Measurements from ENCODE around the gene DENND1B. TPM values are rescaled to one million over a fixed set of nuclear protein-coding genes. Genes with fewer than 3 reads are reported as not detected.

DENND1B gene
- total and polyA plus RNA-seq, 4 experiments from 2014 or later, result 12.5 to 26.3 (median 22.5) TPM

- Mint-ChIP-seq H3K4me3 (no peak overlapping the region), H3K36me3 (peaks cover 11 to 21% of the 10 kb centered on the region in 2 donors), H3K4me1 (peaks cover 0 to 6% (median 3%) of the 10 kb centered on the region in 4 donors), H3K27ac (peak overlapping the region in 1 of 7 donors; percentile 0), H3K27me3 (no peaks in the 10 kb centered on the region), H3K9me3 (peaks cover 0 to 2% (median 0%) of the 10 kb centered on the region in 8 donors)
- ChIA-PET CTCF (ENCODE audit: partially characterized antibody) (interaction anchor here (4.2 kb wide), 1 partner anchor 249 kb away, joined by 67 read pairs; no protein-coding TSS in a partner anchor), POLR2A (ENCODE audit: partially characterized antibody) (no interaction called here)
- no peaks in the 10 kb centered on the region for H3K36me3 ChIP-seq (ENCODE audit: insufficient read depth, low read length)
- no peaks in the 10 kb centered on the region for H3K4me1 ChIP-seq (ENCODE audit: insufficient read depth, low read length)
- intact Hi-C loops (cut with micrococcal nuclease), result no loop called here
- H3K27ac ChIP-seq (ENCODE audit: low read depth, low read length), result no peak overlapping the region
- DNase-seq, result no peak
- H3K27me3 ChIP-seq (ENCODE audit: insufficient read depth, low read length), result no peaks in the 10 kb centered on the region
- no peaks in the 10 kb centered on the region for H3K9me3 ChIP-seq (ENCODE audit: control insufficient read depth in 1 of 2, low read length in 2 of 2)
- no peak overlapping the region for H3K4me3 ChIP-seq (ENCODE audit: low read length in 2 of 2)
Observed at GRCh38 chr1:197620714-197621163, 154.5 kb downstream of the DENND1B start.

- peaks cover 0 to 4% (median 2%) of the 10 kb centered on the region in 4 donors for H3K4me1 Mint-ChIP-seq
- Histone ChIP-seq H3K4me1 (ENCODE audit: insufficient read depth, low read length) (no peaks in the 10 kb centered on the region), H3K9me3 (ENCODE audit: control insufficient read depth in 1 of 2, low read length in 2 of 2) (no peaks in the 10 kb centered on the region), H3K27me3 (ENCODE audit: insufficient read depth, low read length) (no peaks in the 10 kb centered on the region), H3K36me3 (ENCODE audit: insufficient read depth, low read length) (no peaks in the 10 kb centered on the region), H3K4me3 (ENCODE audit: low read length in 2 of 2) (no peak overlapping the region), H3K27ac (ENCODE audit: low read depth, low read length) (no peak overlapping the region)
- peaks cover 10 to 11% of the 10 kb centered on the region in 2 donors for H3K36me3 Mint-ChIP-seq
- intact Hi-C loops (cut with micrococcal nuclease), result loop anchor here (1.0 to 10.0 kb wide), 5 partner anchors 92 to 846 kb away; no protein-coding TSS in a partner anchor
- H3K9me3 Mint-ChIP-seq, result no peaks in the 10 kb centered on the region
- H3K27me3 Mint-ChIP-seq, result no peaks in the 10 kb centered on the region
- no peak overlapping the region for H3K27ac Mint-ChIP-seq
- H3K4me3 Mint-ChIP-seq, result no peak overlapping the region
- ChIA-PET CTCF (ENCODE audit: partially characterized antibody) (interaction anchor here (0.8 to 4.2 kb wide), 6 partner anchors 197 to 849 kb away, joined by 3 to 67 read pairs (median 6); no protein-coding TSS in a partner anchor), POLR2A (ENCODE audit: partially characterized antibody) (no interaction called here)
- DNase-seq, result peak in 4 of 5 donors; percentile 10 to 18 (median 12)
Observed at GRCh38 chr1:197619008-197619640, 156.2 kb downstream of the DENND1B start.

GRCh38 chr1:197618061-197618460 is 157.2 kb downstream of the DENND1B start:
- H3K4me3 ChIP-seq (ENCODE audit: low read length in 2 of 2), result no peak overlapping the region
- no peaks in the 10 kb centered on the region for H3K9me3 ChIP-seq (ENCODE audit: control insufficient read depth in 1 of 2, low read length in 2 of 2)
- Mint-ChIP-seq H3K4me1 (peaks cover 0 to 4% (median 0%) of the 10 kb centered on the region in 4 donors), H3K27me3 (no peaks in the 10 kb centered on the region), H3K27ac (no peak overlapping the region), H3K9me3 (no peaks in the 10 kb centered on the region), H3K36me3 (peaks cover 7 to 10% of the 10 kb centered on the region in 2 donors), H3K4me3 (no peak overlapping the region)
- ChIA-PET CTCF (ENCODE audit: partially characterized antibody) (interaction anchor here (0.7 to 4.2 kb wide), 9 partner anchors 55 to 850 kb away, joined by 3 to 67 read pairs (median 3); partner anchors contain the start of genes C1orf53 and DENND1B), POLR2A (ENCODE audit: partially characterized antibody) (no interaction called here)
- intact Hi-C loops (cut with micrococcal nuclease), result loop anchor here (2.0 to 10.0 kb wide), 3 partner anchors 91 to 847 kb away; no protein-coding TSS in a partner anchor
- H3K27ac ChIP-seq (ENCODE audit: low read depth, low read length), result no peak overlapping the region
- no peaks in the 10 kb centered on the region for H3K27me3 ChIP-seq (ENCODE audit: insufficient read depth, low read length)
- no peaks in the 10 kb centered on the region for H3K4me1 ChIP-seq (ENCODE audit: insufficient read depth, low read length)
- H3K36me3 ChIP-seq (ENCODE audit: insufficient read depth, low read length), result no peaks in the 10 kb centered on the region
- DNase-seq, result no peak

- Histone ChIP-seq H3K36me3 (ENCODE audit: insufficient read depth, low read length) (no peaks in the 10 kb centered on the region), H3K27me3 (ENCODE audit: insufficient read depth, low read length) (no peaks in the 10 kb centered on the region), H3K27ac (ENCODE audit: low read depth, low read length) (no peak overlapping the region), H3K4me3 (ENCODE audit: low read length in 2 of 2) (no peak overlapping the region), H3K4me1 (ENCODE audit: insufficient read depth, low read length) (no peaks in the 10 kb centered on the region), H3K9me3 (ENCODE audit: control insufficient read depth in 1 of 2, low read length in 2 of 2) (no peaks in the 10 kb centered on the region)
- Mint-ChIP-seq H3K4me1 (no peaks in the 10 kb centered on the region), H3K4me3 (no peak overlapping the region), H3K27ac (no peak overlapping the region), H3K27me3 (no peaks in the 10 kb centered on the region), H3K36me3 (peaks cover 4 to 10% of the 10 kb centered on the region in 2 donors), H3K9me3 (no peaks in the 10 kb centered on the region)
- POLR2A ChIA-PET (ENCODE audit: partially characterized antibody), result no interaction called here
- no peak for DNase-seq
- intact Hi-C loops (cut with micrococcal nuclease), result loop anchor here (1.0 to 10.0 kb wide), 4 partner anchors 88 to 469 kb away; no protein-coding TSS in a partner anchor
- CTCF ChIA-PET (ENCODE audit: partially characterized antibody), result interaction anchor here (0.8 to 4.5 kb wide), 7 partner anchors 52 to 309 kb away, joined by 3 to 55 read pairs (median 3); no protein-coding TSS in a partner anchor
Observed at GRCh38 chr1:197615693-197616011, 159.6 kb downstream of the DENND1B start.

- no peak overlapping the region for H3K4me3 ChIP-seq (ENCODE audit: low read length in 2 of 2)
- H3K27me3 Mint-ChIP-seq, result no peaks in the 10 kb centered on the region
- no peaks in the 10 kb centered on the region for H3K4me1 ChIP-seq (ENCODE audit: insufficient read depth, low read length)
- H3K9me3 ChIP-seq (ENCODE audit: control insufficient read depth in 1 of 2, low read length in 2 of 2), result no peaks in the 10 kb centered on the region
- H3K4me3 Mint-ChIP-seq, result no peak overlapping the region
- ChIA-PET POLR2A (ENCODE audit: partially characterized antibody) (no interaction called here), CTCF (ENCODE audit: partially characterized antibody) (interaction anchor here (0.8 to 4.5 kb wide), 8 partner anchors 9 to 310 kb away, joined by 3 to 55 read pairs (median 3); no protein-coding TSS in a partner anchor)
- no peaks in the 10 kb centered on the region for H3K4me1 Mint-ChIP-seq
- no peaks in the 10 kb centered on the region for H3K36me3 ChIP-seq (ENCODE audit: insufficient read depth, low read length)
- no peak overlapping the region for H3K27ac Mint-ChIP-seq
- H3K36me3 Mint-ChIP-seq, result peaks cover 3 to 10% of the 10 kb centered on the region in 2 donors
- H3K27ac ChIP-seq (ENCODE audit: low read depth, low read length), result no peak overlapping the region
- intact Hi-C loops (cut with micrococcal nuclease), result loop anchor here (1.0 to 10.0 kb wide), 4 partner anchors 88 to 470 kb away; no protein-coding TSS in a partner anchor
- no peaks in the 10 kb centered on the region for H3K27me3 ChIP-seq (ENCODE audit: insufficient read depth, low read length)
- no peaks in the 10 kb centered on the region for H3K9me3 Mint-ChIP-seq
- peak in 4 of 5 donors; percentile 1 to 23 (median 12) for DNase-seq
Observed at GRCh38 chr1:197614916-197615692, 160.2 kb downstream of the DENND1B start.

- peaks cover 4 to 10% of the 10 kb centered on the region in 2 donors for H3K36me3 Mint-ChIP-seq
- POLR2A ChIA-PET (ENCODE audit: partially characterized antibody), result no interaction called here
- H3K27ac Mint-ChIP-seq, result no peak overlapping the region
- no peaks in the 10 kb centered on the region for H3K4me1 Mint-ChIP-seq
- H3K4me3 Mint-ChIP-seq, result no peak overlapping the region
- DNase-seq, result no peak
- CTCF ChIA-PET (ENCODE audit: partially characterized antibody), result no interaction called here
- no peaks in the 10 kb centered on the region for H3K27me3 ChIP-seq (ENCODE audit: insufficient read depth, low read length)
- H3K9me3 Mint-ChIP-seq, result no peaks in the 10 kb centered on the region
- no peaks in the 10 kb centered on the region for H3K9me3 ChIP-seq (ENCODE audit: control insufficient read depth in 1 of 2, low read length in 2 of 2)
- H3K27me3 Mint-ChIP-seq, result no peaks in the 10 kb centered on the region
- H3K27ac ChIP-seq (ENCODE audit: low read depth, low read length), result no peak overlapping the region
- no peak overlapping the region for H3K4me3 ChIP-seq (ENCODE audit: low read length in 2 of 2)
- intact Hi-C loops (cut with micrococcal nuclease), result no loop called here
- no peaks in the 10 kb centered on the region for H3K36me3 ChIP-seq (ENCODE audit: insufficient read depth, low read length)
- H3K4me1 ChIP-seq (ENCODE audit: insufficient read depth, low read length), result no peaks in the 10 kb centered on the region
Observed at GRCh38 chr1:197606168-197606845, 169.0 kb downstream of the DENND1B start.
